Testis (tissue), 3 donors: ENCODE results near the gene ENPP4. TPM values are rescaled to one million over a fixed set of nuclear protein-coding genes. Genes with fewer than 3 reads are reported as not detected.

Source experiments
- DNase-seq: peaks from one replicate; pipeline ENCODE4 v3.0.0-alpha.2; 2019
- H3K27ac ChIP-seq, 2 donors: fragments of 200-600 bp; sonication (generic); one replicate each; pipeline ENCODE4 v1.5.1; 2019
- H3K27me3 ChIP-seq: fragments of 200-600 bp; sonication (generic); one replicate; pipeline ENCODE4 v1.5.1; 2019
- H3K36me3 ChIP-seq: fragments of 200-600 bp; sonication (generic); one replicate; pipeline ENCODE4 v1.5.1; 2017; ENCODE audit warnings: low read depth; ENCODE audit errors: missing control alignments
- H3K4me1 ChIP-seq: fragments of 200-600 bp; sonication (generic); one replicate; pipeline ENCODE4 v1.5.1; 2019
- H3K4me3 ChIP-seq, 2 donors: fragments of 200-600 bp; sonication (generic); one replicate each; pipeline ENCODE4 v1.5.1; 2017 to 2019
- H3K9me3 ChIP-seq: fragments of 200-600 bp; sonication (generic); one replicate; pipeline ENCODE4 v1.5.1; 2017
- POLR2A ChIP-seq: fragments of 450-650 bp; IDR thresholded peaks from one replicate; pipeline ENCODE4 v1.6.1; 2017; ENCODE audit warnings: antibody characterized with exemption, mild to moderate bottlenecking, moderate library complexity
- WGBS, 2 donors: methylation state at CpG; one replicate each; pipeline ENCODE4 v1.1.5; 2018; 5-methylcytosine and 5-hydroxymethylcytosine counted together
- intact Hi-C: fragments of 100-400 bp; cut with DNase I; formaldehyde crosslinking; loops from one replicate; pipeline ENCODE4 v1.15.1; 2023; ENCODE audit warnings: low total_unique reads
- polyA plus RNA-seq: library from polyadenylated mRNA; stranded (reverse); fragments of 350-450 nt; fragmentation: Illumina TruSeq; extraction: RNeasy Lipid Tissue Mini Kit (QIAGEN cat#74804); gene quantifications from one replicate; pipeline ENCODE4 v1.2.3, GENCODE V29; 2014; ENCODE audit warnings: low read depth, low replicate concordance; ENCODE audit not compliant: insufficient read depth
- total RNA-seq, 2 donors: library from RNA; depleted of rRNA; stranded (reverse); fragments of >200 nt; gene quantifications; one replicate each; pipeline ENCODE4 v1.2.3, GENCODE V29; 2016
- TF ChIP-seq, protein P1 (sequence below), 3 experiments: fragments of 450-650 bp in 2 of 3; fragments of 200-600 bp in 1 of 3; sonication (generic) in 1 of 3; IDR thresholded peaks; one replicate each; pipeline ENCODE4 v1.5.1; 2016 to 2019; ENCODE audit warnings: antibody characterized with exemption in 3 of 3, mild to moderate bottlenecking in 2 of 3, moderate library complexity in 1 of 3

The ENPP4 gene
- total and polyA plus RNA-seq, 3 donors from 2014 or later = 13.0 to 23.1 (median 21.1) TPM

DNA sequence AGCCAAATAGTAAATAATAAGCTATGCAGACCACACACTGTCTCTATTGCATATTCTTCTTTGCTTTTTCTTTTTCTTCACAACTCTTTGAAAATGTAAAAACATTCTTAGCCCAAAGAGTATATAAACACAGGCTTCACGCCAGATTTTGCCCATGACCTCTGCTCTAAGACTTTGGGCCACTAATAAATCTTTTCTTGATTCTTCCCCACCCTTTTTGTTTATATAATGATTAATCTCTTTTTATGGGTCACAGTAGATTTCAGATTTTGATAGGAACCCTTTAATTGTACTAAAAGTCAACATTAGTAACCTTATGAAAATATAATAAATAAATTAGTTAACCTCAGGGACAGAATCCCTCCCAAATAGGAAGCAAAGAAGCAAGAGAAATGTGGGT is 56.8 kb downstream of the ENPP4 start:
- TF ChIP-seq POLR2A = no peak
- TF ChIP-seq, protein P1, sequence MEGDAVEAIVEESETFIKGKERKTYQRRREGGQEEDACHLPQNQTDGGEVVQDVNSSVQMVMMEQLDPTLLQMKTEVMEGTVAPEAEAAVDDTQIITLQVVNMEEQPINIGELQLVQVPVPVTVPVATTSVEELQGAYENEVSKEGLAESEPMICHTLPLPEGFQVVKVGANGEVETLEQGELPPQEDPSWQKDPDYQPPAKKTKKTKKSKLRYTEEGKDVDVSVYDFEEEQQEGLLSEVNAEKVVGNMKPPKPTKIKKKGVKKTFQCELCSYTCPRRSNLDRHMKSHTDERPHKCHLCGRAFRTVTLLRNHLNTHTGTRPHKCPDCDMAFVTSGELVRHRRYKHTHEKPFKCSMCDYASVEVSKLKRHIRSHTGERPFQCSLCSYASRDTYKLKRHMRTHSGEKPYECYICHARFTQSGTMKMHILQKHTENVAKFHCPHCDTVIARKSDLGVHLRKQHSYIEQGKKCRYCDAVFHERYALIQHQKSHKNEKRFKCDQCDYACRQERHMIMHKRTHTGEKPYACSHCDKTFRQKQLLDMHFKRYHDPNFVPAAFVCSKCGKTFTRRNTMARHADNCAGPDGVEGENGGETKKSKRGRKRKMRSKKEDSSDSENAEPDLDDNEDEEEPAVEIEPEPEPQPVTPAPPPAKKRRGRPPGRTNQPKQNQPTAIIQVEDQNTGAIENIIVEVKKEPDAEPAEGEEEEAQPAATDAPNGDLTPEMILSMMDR (IDR thresholded peaks at IDR 0.05) = no peak
- intact Hi-C loops = no loop called here
- Histone ChIP-seq H3K36me3 (no peaks in the 10 kb centered on the region), H3K27ac (no peak overlapping the region), H3K4me3 (no peak overlapping the region), H3K27me3 (no peaks in the 10 kb centered on the region), H3K9me3 (no peaks in the 10 kb centered on the region), H3K4me1 (peaks cover 10% of the 10 kb centered on the region)
- DNase-seq = no peak
- 64 to 73% methylated on average over 1 of the region's 1 CpG for WGBS, 2 donors

DNA sequence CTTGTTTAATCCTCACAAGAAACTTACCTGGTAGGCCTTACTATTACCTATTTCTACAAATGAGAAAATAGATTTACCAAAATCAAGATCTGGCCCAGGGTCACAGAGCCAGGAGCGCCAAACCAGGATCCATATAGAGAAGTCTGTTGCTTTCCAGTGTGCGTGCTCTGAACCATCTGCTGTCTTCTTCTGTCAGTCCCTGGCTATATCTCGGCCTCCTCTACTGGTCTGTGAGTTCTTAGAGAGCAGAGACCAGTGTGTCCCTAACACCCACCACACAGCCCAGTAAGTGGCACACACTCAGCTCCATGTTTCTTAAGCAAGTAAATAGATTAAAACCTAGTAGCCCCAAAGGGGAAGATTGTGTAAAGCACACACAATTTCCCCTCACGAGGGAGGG is 59.9 kb downstream of the ENPP4 start:
- no peaks in the 10 kb centered on the region for H3K36me3 ChIP-seq
- no peak overlapping the region for H3K4me3 ChIP-seq
- TF ChIP-seq, protein P1 (IDR thresholded peaks at IDR 0.05) = no peak
- TF ChIP-seq POLR2A = no peak
- intact Hi-C loops = no loop called here
- no peak for DNase-seq
- H3K4me1 ChIP-seq = peaks cover 16% of the 10 kb centered on the region
- no peaks in the 10 kb centered on the region for H3K9me3 ChIP-seq
- no peak overlapping the region for H3K27ac ChIP-seq
- WGBS, 2 donors = 92 to 95% methylated on average over 4 of the region's 4 CpGs
- no peaks in the 10 kb centered on the region for H3K27me3 ChIP-seq

DNA sequence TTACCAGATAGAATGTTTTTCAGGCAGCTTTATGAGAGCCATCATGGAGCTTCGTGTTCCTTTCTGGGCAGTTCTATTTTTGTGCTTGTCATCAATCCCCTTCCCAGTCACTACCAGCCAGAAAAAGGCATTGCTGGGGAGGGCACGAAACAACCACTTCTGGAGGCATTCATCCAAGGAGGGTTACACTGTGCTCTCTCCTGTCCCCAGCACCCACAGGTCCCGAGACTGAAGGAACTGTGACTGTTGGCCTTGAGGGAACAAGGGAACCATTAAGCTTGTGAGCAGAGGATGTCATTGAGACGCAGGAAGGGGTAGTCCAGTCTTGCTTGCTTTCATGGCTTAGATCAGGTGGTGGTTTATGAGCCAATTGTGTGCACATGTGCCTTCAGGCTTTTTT is 61.1 kb downstream of the ENPP4 start:
- intact Hi-C loops = no loop called here
- WGBS, 2 donors = 49 to 87% methylated on average over 4 of the region's 4 CpGs
- TF ChIP-seq POLR2A = no peak
- TF ChIP-seq, protein P1 (IDR thresholded peaks at IDR 0.05) = no peak
- H3K4me3 ChIP-seq = no peak overlapping the region
- H3K36me3 ChIP-seq = no peaks in the 10 kb centered on the region
- DNase-seq = peak; percentile 47
- H3K27me3 ChIP-seq = no peaks in the 10 kb centered on the region
- peaks cover 13% of the 10 kb centered on the region for H3K4me1 ChIP-seq
- H3K9me3 ChIP-seq = no peaks in the 10 kb centered on the region
- H3K27ac ChIP-seq = no peak overlapping the region

DNA sequence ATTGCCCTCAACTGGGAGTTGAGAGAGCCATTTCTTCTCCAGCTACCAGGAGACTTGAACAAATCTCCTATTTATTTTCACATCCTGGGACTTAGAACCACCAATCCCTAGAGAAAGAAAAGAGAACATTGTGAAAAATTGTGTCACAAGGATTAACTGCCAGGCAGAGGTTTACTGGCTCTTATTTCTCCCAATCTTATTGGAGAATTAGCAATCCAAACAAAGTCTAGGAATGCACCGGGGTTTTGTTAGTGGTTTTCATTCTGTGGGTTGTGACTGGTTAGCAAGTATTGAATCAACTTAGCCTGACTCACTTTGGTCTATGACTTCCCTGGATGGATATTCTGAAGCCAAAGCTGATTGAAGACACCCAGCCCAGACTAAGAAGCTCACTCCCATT is 62.2 kb downstream of the ENPP4 start:
- TF ChIP-seq, protein P1 (IDR thresholded peaks at IDR 0.05) = no peak
- TF ChIP-seq POLR2A = no peak
- Histone ChIP-seq H3K4me1 (peaks cover 13% of the 10 kb centered on the region), H3K27me3 (no peaks in the 10 kb centered on the region), H3K27ac (no peak overlapping the region), H3K36me3 (no peaks in the 10 kb centered on the region), H3K9me3 (no peaks in the 10 kb centered on the region), H3K4me3 (no peak overlapping the region)
- intact Hi-C loops = no loop called here
- DNase-seq = no peak
- 40 to 53% methylated on average over 1 of the region's 1 CpG for WGBS, 2 donors

Other genes with a start within 250 kb of the ENPP4 start
- 1 to 10 TPM; 2.7 to 4.8 TPM for gene CLIC5, start 114.1 kb upstream of the ENPP4 start, total RNA-seq
- 17.1 TPM for gene CLIC5, start 114.1 kb upstream of the ENPP4 start, polyA plus RNA-seq
- gene ENPP5, start 41.0 kb downstream of the ENPP4 start, total RNA-seq = 100 to 1,000 TPM; 114 to 122 TPM
- 72.4 TPM for gene ENPP5, start 41.0 kb downstream of the ENPP4 start, polyA plus RNA-seq